Measurements from ENCODE around the gene WWOX. TPM values are rescaled to one million over a fixed set of nuclear protein-coding genes. Genes with fewer than 3 reads are reported as not detected.

WWOX gene
- total RNA-seq, 1 donor from 2014 or later, result 8.9 TPM

DNA sequence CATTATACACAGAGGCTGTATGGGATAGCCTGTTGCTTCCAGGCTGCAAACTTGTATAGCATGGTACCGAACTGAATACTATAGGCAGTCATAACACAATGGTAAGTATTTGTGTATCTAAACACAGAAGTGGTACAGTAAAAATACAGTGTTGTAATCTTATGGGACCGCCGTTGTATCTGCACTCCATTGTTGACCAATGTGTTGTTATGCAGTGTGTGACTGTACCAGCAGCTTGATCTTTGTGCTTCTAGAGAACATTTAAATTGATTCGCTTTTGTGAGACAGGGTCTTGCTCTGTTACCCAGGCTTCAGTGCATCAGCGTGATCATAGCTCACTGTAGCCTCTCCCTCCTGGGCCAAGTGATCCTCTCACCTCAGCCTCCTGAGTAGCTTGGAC lies 31.5 kb downstream of the WWOX start:
- TF ChIP-seq CTCF (IDR thresholded peaks at IDR 0.05; ENCODE audit: borderline replicate concordance), result no peak
- no peak for DNase-seq
- peaks cover 34% of the 10 kb centered on the region for H3K4me1 ChIP-seq
- no peaks in the 10 kb centered on the region for H3K36me3 ChIP-seq
- H3K4me3 ChIP-seq, result no peak overlapping the region
- H3K27ac ChIP-seq (replicated peaks), result no peak overlapping the region
- intact Hi-C loops (cut with micrococcal nuclease), result no loop called here
- no peaks in the 10 kb centered on the region for H3K9me3 ChIP-seq (replicated peaks)
- H3K27me3 ChIP-seq (ENCODE audit: low read depth), result no peaks in the 10 kb centered on the region

GRCh38 chr16:78133919-78134318 lies 34.5 kb downstream of the WWOX start:
- no peaks in the 10 kb centered on the region for H3K27me3 ChIP-seq (ENCODE audit: low read depth)
- no peak overlapping the region for H3K27ac ChIP-seq (replicated peaks)
- DNase-seq, result no peak
- intact Hi-C loops (cut with micrococcal nuclease), result no loop called here
- peaks cover 7% of the 10 kb centered on the region for H3K4me1 ChIP-seq
- H3K9me3 ChIP-seq (replicated peaks), result no peaks in the 10 kb centered on the region
- no peak overlapping the region for H3K4me3 ChIP-seq
- TF ChIP-seq CTCF (IDR thresholded peaks at IDR 0.05; ENCODE audit: borderline replicate concordance), result no peak
- H3K36me3 ChIP-seq, result no peaks in the 10 kb centered on the region

DNA sequence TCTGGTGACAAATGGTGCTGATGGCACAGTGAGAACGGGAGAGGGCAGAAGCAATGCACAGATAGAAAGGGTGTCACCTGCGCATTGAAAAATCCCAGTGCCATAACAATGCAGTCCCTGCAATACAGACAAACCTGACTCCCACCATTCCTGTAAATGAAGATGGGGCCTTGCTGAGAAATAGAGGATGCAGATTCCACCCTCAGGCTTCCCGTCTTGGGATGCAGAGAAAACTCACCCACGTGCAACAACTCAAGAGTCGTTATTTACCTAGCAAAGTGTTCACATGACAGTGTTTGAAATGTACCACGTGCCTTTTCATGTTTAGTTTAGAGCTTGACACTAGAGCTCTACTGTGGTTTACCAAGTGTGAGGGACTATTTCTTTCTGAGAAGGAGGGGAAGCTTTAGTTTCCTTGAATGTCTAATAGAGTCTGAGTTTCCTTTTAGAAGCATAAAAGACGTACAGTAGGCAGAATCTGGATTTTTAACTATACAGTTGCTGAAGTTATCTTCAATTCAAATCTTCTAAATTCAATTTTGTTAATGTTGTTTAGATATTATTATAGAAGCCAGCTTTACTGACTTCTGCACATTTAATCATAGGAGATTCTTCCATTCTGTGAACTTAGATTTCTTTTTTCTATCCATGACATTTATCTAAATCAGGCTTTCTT lies 35.6 kb downstream of the WWOX start:
- no peak for TF ChIP-seq CTCF (IDR thresholded peaks at IDR 0.05; ENCODE audit: borderline replicate concordance)
- Histone ChIP-seq H3K9me3 (replicated peaks) (peaks cover 4% of the 10 kb centered on the region), H3K27me3 (ENCODE audit: low read depth) (no peaks in the 10 kb centered on the region), H3K36me3 (no peaks in the 10 kb centered on the region), H3K4me1 (no peaks in the 10 kb centered on the region), H3K4me3 (no peak overlapping the region), H3K27ac (replicated peaks) (no peak overlapping the region)
- no peak for DNase-seq
- intact Hi-C loops (cut with micrococcal nuclease), result no loop called here

DNA sequence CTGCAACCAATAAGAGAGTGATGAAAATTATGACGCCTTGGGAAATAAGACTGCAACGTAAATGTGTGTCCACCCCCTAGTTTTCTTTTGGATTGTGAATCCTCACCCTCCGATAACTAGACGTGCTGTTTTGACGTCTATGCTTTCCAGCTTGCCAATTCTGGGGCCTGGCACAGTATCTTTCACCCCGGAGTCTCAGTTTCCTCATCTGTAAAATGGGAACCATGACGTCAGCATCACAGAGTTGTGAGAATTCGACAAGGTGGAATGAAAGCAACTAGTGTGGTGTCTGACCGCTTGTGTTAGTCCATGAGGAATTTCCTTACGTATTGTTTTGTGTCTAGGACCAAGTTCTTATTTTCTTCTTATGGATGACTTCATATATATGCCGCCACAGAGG lies 37.7 kb downstream of the WWOX start:
- no peak overlapping the region for H3K27ac ChIP-seq (replicated peaks)
- H3K36me3 ChIP-seq, result no peaks in the 10 kb centered on the region
- H3K4me1 ChIP-seq, result no peaks in the 10 kb centered on the region
- H3K9me3 ChIP-seq (replicated peaks), result peaks cover 9% of the 10 kb centered on the region
- intact Hi-C loops (cut with micrococcal nuclease), result no loop called here
- no peak for DNase-seq
- no peaks in the 10 kb centered on the region for H3K27me3 ChIP-seq (ENCODE audit: low read depth)
- H3K4me3 ChIP-seq, result no peak overlapping the region
- no peak for TF ChIP-seq CTCF (IDR thresholded peaks at IDR 0.05; ENCODE audit: borderline replicate concordance)

DNA sequence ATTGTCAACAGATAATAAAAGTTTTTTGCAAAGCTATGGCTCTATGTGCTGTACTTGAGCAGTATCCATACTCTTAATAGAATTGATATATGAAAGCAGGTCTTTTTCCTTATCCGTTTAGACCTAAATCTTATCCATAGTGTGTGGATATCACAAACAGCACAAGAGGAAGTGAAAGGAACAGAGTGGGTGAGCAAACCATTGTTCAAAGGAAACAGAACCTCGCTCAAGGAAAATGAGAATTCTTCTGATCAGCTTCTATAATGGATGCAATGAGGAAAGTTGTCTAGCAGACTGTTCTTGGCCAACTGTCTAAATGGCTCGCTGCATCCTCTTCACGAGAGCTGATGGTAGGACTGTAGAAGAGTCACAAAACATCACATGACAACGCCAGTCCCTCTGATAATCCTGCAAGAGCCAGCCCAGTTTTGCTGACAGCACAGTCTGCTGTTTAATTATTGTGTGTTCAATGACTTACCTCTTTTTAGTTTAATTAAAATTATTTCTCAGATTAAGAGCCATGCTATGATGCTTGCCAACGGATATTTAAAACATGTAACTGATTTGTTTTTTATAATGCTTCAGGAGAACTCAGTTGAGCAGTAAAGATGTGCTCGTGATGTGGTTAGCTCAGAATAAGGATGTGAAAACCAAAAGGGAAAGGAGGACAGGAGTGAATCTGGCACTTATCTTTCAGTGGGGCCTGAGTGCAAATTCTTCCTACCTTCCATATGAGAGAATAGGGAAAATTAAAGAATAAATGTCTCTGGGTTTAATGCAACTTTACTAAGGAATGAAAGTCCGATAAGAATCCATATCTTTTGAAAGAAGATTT lies 38.5 kb downstream of the WWOX start:
- no peak overlapping the region for H3K4me3 ChIP-seq
- no peaks in the 10 kb centered on the region for H3K27me3 ChIP-seq (ENCODE audit: low read depth)
- no peak overlapping the region for H3K27ac ChIP-seq (replicated peaks)
- H3K9me3 ChIP-seq (replicated peaks), result peaks cover 9% of the 10 kb centered on the region
- TF ChIP-seq CTCF (IDR thresholded peaks at IDR 0.05; ENCODE audit: borderline replicate concordance), result no peak
- DNase-seq, result no peak
- H3K36me3 ChIP-seq, result no peaks in the 10 kb centered on the region
- no peaks in the 10 kb centered on the region for H3K4me1 ChIP-seq
- intact Hi-C loops (cut with micrococcal nuclease), result no loop called here

Data from left ventricle myocardium inferior (tissue), 1 donor.